HG03457 (cell line): Measurements from ENCODE around the gene SMAD3.
A peak's percentile ranks its signal among the peaks of the same experiment; 100 is the strongest.
"Not testable (repeated sequence)": the region's sequence is repeated elsewhere in the genome, so short reads cannot be mapped to it uniquely, and the experiment has no call there.

Experiments
- ATAC-seq: cut with Tn5 transposase; IDR thresholded peaks from one replicate; pipeline ENCODE4 v1.9.1; 2021; ENCODE audit warnings: moderate number of reproducible peaks; ENCODE audit not compliant: unreplicated experiment

SMAD3 gene

GRCh38 chr15:67123291-67123690 is 57.9 kb downstream of the SMAD3 start:
- ATAC-seq: not testable (repeated sequence)

- no peak for ATAC-seq
Observed at GRCh38 chr15:67124111-67124510, 58.7 kb downstream of the SMAD3 start.

GRCh38 chr15:67124911-67125588 is 59.6 kb downstream of the SMAD3 start:
- ATAC-seq: no peak

GRCh38 chr15:67125589-67126502 is 60.4 kb downstream of the SMAD3 start:
- ATAC-seq: no peak

- ATAC-seq: no peak
Observed at GRCh38 chr15:67126551-67127330, 61.3 kb downstream of the SMAD3 start.

- no peak for ATAC-seq
Observed at GRCh38 chr15:67127331-67127664, 61.9 kb downstream of the SMAD3 start.

- ATAC-seq: no peak
Observed at GRCh38 chr15:67127965-67128364, 62.6 kb downstream of the SMAD3 start.

- no peak for ATAC-seq
Observed at GRCh38 chr15:67130166-67130565, 64.8 kb downstream of the SMAD3 start.

GRCh38 chr15:67130673-67131601 is 65.5 kb downstream of the SMAD3 start:
- ATAC-seq: no peak

- no peak for ATAC-seq
Observed at GRCh38 chr15:67132276-67132675, 66.9 kb downstream of the SMAD3 start.

GRCh38 chr15:67133026-67133425 is 67.6 kb downstream of the SMAD3 start:
- no peak for ATAC-seq

GRCh38 chr15:67133738-67134066 is 68.3 kb downstream of the SMAD3 start:
- no peak for ATAC-seq

- ATAC-seq: peak; percentile 67
Observed at GRCh38 chr15:67134067-67134838, 68.9 kb downstream of the SMAD3 start.

GRCh38 chr15:67134871-67135492 is 69.6 kb downstream of the SMAD3 start:
- no peak for ATAC-seq

- no peak for ATAC-seq
Observed at GRCh38 chr15:67135494-67135893, 70.1 kb downstream of the SMAD3 start.

GRCh38 chr15:67136802-67137201 is 71.4 kb downstream of the SMAD3 start:
- ATAC-seq: no peak

GRCh38 chr15:67137319-67137718 is 71.9 kb downstream of the SMAD3 start:
- ATAC-seq: no peak

- no peak for ATAC-seq
Observed at GRCh38 chr15:67137951-67138848, 72.8 kb downstream of the SMAD3 start.
